Measurements from ENCODE around the gene GJC3. TPM values are rescaled to one million over a fixed set of nuclear protein-coding genes. Genes with fewer than 3 reads are reported as not detected.
"Not testable (repeated sequence)": the region's sequence is repeated elsewhere in the genome, so short reads cannot be mapped to it uniquely, and the experiment has no call there.

Gene GJC3
- total and polyA plus RNA-seq, 2 experiments from 2014 or later: not detected

DNA sequence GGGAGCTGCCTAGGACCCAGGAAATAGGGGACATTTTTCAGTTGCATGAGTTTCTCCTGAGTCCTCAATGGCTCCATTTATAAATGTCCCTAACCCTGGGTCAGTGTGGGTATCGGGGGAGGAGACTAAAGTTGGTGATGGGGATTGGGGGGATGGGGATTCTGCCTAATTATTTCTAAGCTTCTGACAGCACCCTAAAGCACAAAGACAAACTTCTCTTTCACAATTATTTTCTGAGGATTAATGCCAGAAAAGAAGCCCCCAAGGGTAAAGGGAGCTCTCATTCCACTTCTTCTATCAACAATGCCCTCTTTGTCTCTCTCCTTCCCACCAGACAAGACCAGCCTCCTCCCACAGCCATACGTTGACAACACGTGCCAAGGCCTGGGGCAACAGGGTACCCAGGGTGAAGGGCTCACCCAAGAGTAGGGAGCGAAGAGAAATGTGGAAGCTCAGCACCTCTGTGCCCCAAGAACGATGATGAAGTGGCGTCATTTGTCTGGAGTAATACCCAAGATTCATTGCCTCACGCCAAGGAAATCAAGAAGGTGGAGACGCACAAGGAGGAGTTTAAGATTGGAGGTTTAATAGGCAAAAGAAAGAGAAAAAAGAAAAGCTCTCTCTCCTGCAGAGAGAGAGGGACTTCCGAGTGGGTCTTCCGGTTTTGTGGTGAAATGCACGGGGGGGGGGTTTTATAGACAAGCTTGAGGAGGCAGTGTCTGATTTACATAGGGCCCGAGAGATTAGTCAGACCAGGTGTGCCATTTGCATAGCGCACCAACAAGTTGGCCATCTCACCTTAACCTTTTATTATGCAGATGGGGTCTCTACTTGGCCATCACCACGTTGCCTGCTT lies 14.4 kb upstream of the GJC3 start:
- no peaks in the 10 kb centered on the region for H3K9me3 ChIP-seq (ENCODE audit: low read depth)
- no peaks in the 10 kb centered on the region for H3K36me3 ChIP-seq (replicated peaks; ENCODE audit: insufficient read depth, low read depth)
- H3K79me2 ChIP-seq: no peaks in the 10 kb centered on the region
- no peaks in the 10 kb centered on the region for H3K9me2 ChIP-seq (replicated peaks; ENCODE audit: insufficient read depth)
- H3K4me1 ChIP-seq (ENCODE audit: insufficient read depth): no peaks in the 10 kb centered on the region
- no peaks in the 10 kb centered on the region for H4K20me1 ChIP-seq (ENCODE audit: insufficient read depth, poor library complexity, severe bottlenecking)
- H2AFZ ChIP-seq: no peak overlapping the region
- DNase-seq (ENCODE audit: low spot score): no peak
- no peak overlapping the region for H3K27ac ChIP-seq
- H3K4me2 ChIP-seq: no peak overlapping the region
- H3K4me3 ChIP-seq: no peak overlapping the region
- H3K27me3 ChIP-seq: no peaks in the 10 kb centered on the region
- TF ChIP-seq, protein P1, sequence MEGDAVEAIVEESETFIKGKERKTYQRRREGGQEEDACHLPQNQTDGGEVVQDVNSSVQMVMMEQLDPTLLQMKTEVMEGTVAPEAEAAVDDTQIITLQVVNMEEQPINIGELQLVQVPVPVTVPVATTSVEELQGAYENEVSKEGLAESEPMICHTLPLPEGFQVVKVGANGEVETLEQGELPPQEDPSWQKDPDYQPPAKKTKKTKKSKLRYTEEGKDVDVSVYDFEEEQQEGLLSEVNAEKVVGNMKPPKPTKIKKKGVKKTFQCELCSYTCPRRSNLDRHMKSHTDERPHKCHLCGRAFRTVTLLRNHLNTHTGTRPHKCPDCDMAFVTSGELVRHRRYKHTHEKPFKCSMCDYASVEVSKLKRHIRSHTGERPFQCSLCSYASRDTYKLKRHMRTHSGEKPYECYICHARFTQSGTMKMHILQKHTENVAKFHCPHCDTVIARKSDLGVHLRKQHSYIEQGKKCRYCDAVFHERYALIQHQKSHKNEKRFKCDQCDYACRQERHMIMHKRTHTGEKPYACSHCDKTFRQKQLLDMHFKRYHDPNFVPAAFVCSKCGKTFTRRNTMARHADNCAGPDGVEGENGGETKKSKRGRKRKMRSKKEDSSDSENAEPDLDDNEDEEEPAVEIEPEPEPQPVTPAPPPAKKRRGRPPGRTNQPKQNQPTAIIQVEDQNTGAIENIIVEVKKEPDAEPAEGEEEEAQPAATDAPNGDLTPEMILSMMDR (IDR thresholded peaks at IDR 0.05; ENCODE audit: poor library complexity): no peak
- WGBS (ENCODE audit: low lambda C conversion rate, missing lambda C conversion rate): 57% methylated on average over 12 of the region's 14 CpGs

- H3K4me3 ChIP-seq: no peak overlapping the region
- no peak for DNase-seq (ENCODE audit: low spot score)
- TF ChIP-seq EZH2 (IDR thresholded peaks at IDR 0.05; ENCODE audit: borderline replicate concordance): no peak
- TF ChIP-seq, protein P1 (IDR thresholded peaks at IDR 0.05; ENCODE audit: poor library complexity): no peak
- TF ChIP-seq EZH2phosphoT487 (IDR thresholded peaks at IDR 0.05; ENCODE audit: low read depth, severe bottlenecking, unreplicated experiment): no peak
- H3K79me2 ChIP-seq: no peaks in the 10 kb centered on the region
- H2AFZ ChIP-seq: no peak overlapping the region
- no peaks in the 10 kb centered on the region for H3K9me2 ChIP-seq (replicated peaks; ENCODE audit: insufficient read depth)
- no peak overlapping the region for H3K4me2 ChIP-seq
- H4K20me1 ChIP-seq (ENCODE audit: insufficient read depth, poor library complexity, severe bottlenecking): no peaks in the 10 kb centered on the region
- no peaks in the 10 kb centered on the region for H3K9me3 ChIP-seq (ENCODE audit: low read depth)
- 92% methylated on average over 2 of the region's 2 CpGs for WGBS (ENCODE audit: low lambda C conversion rate, missing lambda C conversion rate)
- H3K27ac ChIP-seq: no peak overlapping the region
- H3K36me3 ChIP-seq (replicated peaks; ENCODE audit: insufficient read depth, low read depth): no peaks in the 10 kb centered on the region
- no peaks in the 10 kb centered on the region for H3K4me1 ChIP-seq (ENCODE audit: insufficient read depth)
- H3K27me3 ChIP-seq: no peaks in the 10 kb centered on the region
These were observed 8.9 kb upstream of the GJC3 start for GRCh38 chr7:99938296-99938695.

DNA sequence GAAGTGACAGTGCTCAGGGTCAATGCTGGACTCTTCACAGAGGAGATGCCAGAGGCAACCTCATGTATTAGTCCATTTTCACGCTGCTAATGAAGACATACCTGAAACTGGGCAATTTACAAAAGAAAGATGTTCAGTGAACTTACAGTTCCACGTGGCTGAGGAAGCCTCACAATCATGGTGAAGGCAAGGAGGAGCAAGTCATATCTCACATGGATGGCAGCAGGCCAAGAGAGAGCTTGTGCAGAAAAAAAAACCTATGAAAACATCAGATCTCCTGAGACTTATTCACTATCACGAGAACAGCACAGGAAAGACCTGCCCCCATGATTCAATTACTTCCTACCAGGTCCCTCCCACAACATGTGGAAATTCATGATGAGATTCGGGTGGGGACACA lies 5.6 kb upstream of the GJC3 start:
- H4K20me1 ChIP-seq (ENCODE audit: insufficient read depth, poor library complexity, severe bottlenecking); DNase-seq (ENCODE audit: low spot score); H3K27ac ChIP-seq; H2AFZ ChIP-seq; H3K79me2 ChIP-seq; H3K4me3 ChIP-seq; H3K36me3 ChIP-seq (replicated peaks; ENCODE audit: insufficient read depth, low read depth); H3K9me2 ChIP-seq (replicated peaks; ENCODE audit: insufficient read depth); H3K27me3 ChIP-seq; H3K9me3 ChIP-seq (ENCODE audit: low read depth); H3K4me1 ChIP-seq (ENCODE audit: insufficient read depth); H3K4me2 ChIP-seq: not testable (repeated sequence)
- WGBS (ENCODE audit: low lambda C conversion rate, missing lambda C conversion rate): 68% methylated on average over 4 of the region's 4 CpGs

- H4K20me1 ChIP-seq (ENCODE audit: insufficient read depth, poor library complexity, severe bottlenecking): no peaks in the 10 kb centered on the region
- no peaks in the 10 kb centered on the region for H3K36me3 ChIP-seq (replicated peaks; ENCODE audit: insufficient read depth, low read depth)
- H3K27me3 ChIP-seq: peaks cover 27% of the 10 kb centered on the region
- H3K27ac ChIP-seq: no peak overlapping the region
- no peak overlapping the region for H2AFZ ChIP-seq
- peaks cover 5% of the 10 kb centered on the region for H3K4me1 ChIP-seq (ENCODE audit: insufficient read depth)
- TF ChIP-seq, protein P1 (IDR thresholded peaks at IDR 0.05; ENCODE audit: poor library complexity): no peak
- TF ChIP-seq EZH2 (IDR thresholded peaks at IDR 0.05; ENCODE audit: borderline replicate concordance): no peak
- TF ChIP-seq EZH2phosphoT487 (IDR thresholded peaks at IDR 0.05; ENCODE audit: low read depth, severe bottlenecking, unreplicated experiment): no peak
- WGBS (ENCODE audit: low lambda C conversion rate, missing lambda C conversion rate): 92% methylated on average over 3 of the region's 3 CpGs
- H3K4me3 ChIP-seq: no peak overlapping the region
- H3K9me2 ChIP-seq (replicated peaks; ENCODE audit: insufficient read depth): no peaks in the 10 kb centered on the region
- no peaks in the 10 kb centered on the region for H3K79me2 ChIP-seq
- no peak overlapping the region for H3K4me2 ChIP-seq
- no peaks in the 10 kb centered on the region for H3K9me3 ChIP-seq (ENCODE audit: low read depth)
- DNase-seq (ENCODE audit: low spot score): no peak
These were observed 956 bp upstream of the GJC3 start for GRCh38 chr7:99930376-99930775.

All from hepatocyte (in vitro differentiated cells).